GM12892 (cell line): ENCODE data around the gene NR2C2AP.

Experiments used
- POLR2A ChIP-seq: IDR thresholded peaks from 2 replicates; pipeline ENCODE4 v1.6.1; 2011; ENCODE audit warnings: low read depth, low read length, control low read depth
- POLR2AphosphoS5 ChIP-seq: IDR thresholded peaks from 2 replicates; pipeline ENCODE4 v1.6.1; 2011; ENCODE audit warnings: low read depth, low read length, control low read depth

DNA sequence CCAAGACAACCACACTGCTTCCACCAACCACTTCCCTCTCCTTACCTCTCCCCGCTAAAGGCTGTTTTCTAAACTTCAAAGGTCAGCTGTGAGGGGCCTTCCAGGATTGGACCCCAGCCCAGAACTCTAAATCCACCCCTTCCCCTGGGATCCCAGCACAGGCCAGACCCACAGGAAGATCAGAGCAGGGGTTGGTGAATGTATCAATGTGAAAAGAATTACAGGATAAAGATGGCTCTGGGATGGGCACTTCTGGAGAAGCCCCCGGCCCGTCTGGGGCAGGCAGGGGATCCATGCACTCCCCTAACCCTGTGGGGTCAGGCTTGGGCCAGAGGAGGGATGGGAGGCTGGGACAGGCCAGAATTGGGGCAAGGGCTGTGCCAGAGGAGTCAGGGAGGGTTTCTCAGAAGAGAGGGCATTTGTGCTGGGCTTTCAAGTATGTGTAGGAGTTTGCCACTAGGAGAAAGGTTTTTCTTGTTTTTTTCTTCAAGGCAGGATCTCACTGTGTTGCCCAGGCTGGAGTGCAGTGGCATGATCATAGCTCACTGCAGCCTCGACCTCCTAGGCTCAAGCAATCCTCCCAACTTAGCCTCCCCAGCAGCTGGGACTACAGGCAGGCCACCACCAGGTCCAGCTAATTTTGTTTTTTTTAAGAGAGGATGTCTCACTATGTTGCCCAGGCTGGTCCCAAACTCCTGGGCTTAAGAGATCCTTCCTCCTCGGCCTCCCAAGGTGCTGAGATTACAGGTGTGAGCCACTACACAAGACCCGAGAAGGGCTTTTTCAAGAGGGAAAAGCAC, 32.1 kb downstream of the NR2C2AP start:
- TF ChIP-seq POLR2AphosphoS5 (no peak), POLR2A (no peak)
